Suprapubic skin (tissue), 4 donors: ENCODE measurements around the gene TAS2R30.

Experiments used
- POLR2A ChIP-seq, 2 donors: fragments of 450-650 bp; IDR thresholded peaks; one replicate each; pipeline ENCODE4 v1.6.1; 2017; ENCODE audit warnings: antibody characterized with exemption in 2 of 2, mild to moderate bottlenecking in 2 of 2, moderate library complexity in 2 of 2
- POLR2AphosphoS5 ChIP-seq, 3 donors: sonication (generic); formaldehyde crosslinking; IDR thresholded peaks; one replicate each; pipeline ENCODE4 v1.6.1; 2017; ENCODE audit warnings: antibody characterized with exemption in 3 of 3
- TF ChIP-seq, protein P1 (sequence below), 2 donors: fragments of 200-600 bp in 1 of 2; fragments of 450-650 bp in 1 of 2; sonication (generic) in 1 of 2; IDR thresholded peaks; one replicate each; pipeline ENCODE4 v1.5.1; 2016 to 2019; ENCODE audit warnings: antibody characterized with exemption in 2 of 2, mild to moderate bottlenecking in 1 of 2, moderate library complexity in 1 of 2

DNA sequence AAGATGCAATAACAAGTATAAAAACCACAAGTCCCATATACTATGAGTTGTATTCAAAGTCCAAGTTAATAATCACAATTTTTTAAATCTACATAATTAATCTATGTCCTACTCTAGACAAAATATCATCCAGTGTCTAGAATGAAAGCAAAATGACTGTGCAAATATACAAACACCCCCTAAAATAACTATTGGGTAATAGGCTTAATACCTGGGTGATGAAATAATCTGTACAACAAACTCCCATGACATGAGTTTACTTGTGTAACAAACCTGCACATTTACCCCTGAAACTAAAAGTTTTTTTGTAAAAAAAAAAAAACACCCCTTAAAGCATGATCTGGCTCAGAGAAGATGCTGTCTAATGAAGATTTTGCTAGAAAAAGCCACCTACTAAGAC lies 48.1 kb upstream of the TAS2R30 start:
- TF ChIP-seq, protein P1, sequence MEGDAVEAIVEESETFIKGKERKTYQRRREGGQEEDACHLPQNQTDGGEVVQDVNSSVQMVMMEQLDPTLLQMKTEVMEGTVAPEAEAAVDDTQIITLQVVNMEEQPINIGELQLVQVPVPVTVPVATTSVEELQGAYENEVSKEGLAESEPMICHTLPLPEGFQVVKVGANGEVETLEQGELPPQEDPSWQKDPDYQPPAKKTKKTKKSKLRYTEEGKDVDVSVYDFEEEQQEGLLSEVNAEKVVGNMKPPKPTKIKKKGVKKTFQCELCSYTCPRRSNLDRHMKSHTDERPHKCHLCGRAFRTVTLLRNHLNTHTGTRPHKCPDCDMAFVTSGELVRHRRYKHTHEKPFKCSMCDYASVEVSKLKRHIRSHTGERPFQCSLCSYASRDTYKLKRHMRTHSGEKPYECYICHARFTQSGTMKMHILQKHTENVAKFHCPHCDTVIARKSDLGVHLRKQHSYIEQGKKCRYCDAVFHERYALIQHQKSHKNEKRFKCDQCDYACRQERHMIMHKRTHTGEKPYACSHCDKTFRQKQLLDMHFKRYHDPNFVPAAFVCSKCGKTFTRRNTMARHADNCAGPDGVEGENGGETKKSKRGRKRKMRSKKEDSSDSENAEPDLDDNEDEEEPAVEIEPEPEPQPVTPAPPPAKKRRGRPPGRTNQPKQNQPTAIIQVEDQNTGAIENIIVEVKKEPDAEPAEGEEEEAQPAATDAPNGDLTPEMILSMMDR (IDR thresholded peaks at IDR 0.05) = no peak
- TF ChIP-seq POLR2A (IDR thresholded peaks at IDR 0.05) = no peak
- no peak for TF ChIP-seq POLR2AphosphoS5 (IDR thresholded peaks at IDR 0.05)
